Activated naive CD8-positive, alpha-beta T cell treated with anti-CD3 and anti-CD28 coated beads, Interleukin-2, amount 10 ng/mL, durations not matched to agents 7 days and 5 days (primary cell): Measurements from ENCODE around the gene CNDP1. TPM values are rescaled to one million over a fixed set of nuclear protein-coding genes. Genes with fewer than 3 reads are reported as not detected.

ENCODE experiments used
- ATAC-seq: fragments of 150-1000 bp; cut with Tn5 transposase; one replicate; pipeline ENCODE4 v1.10.0; 2021; ENCODE audit warnings: low read depth, moderate library complexity
- POLR2A ChIA-PET: fragments of 350-600 bp; sonication (Branson Sonifier 250); formaldehyde crosslinking; loops from one replicate; lab custom pipeline; 2021; ENCODE audit warnings: antibody characterized with exemption; lab: Charles Lee
- DNase-seq: peaks from one replicate; pipeline ENCODE4 v3.0.0; 2021
- H3K27ac Mint-ChIP-seq: one replicate; pipeline ENCODE4 v1.8.0; 2022; ENCODE audit warnings: mild to moderate bottlenecking, mixed read lengths
- H3K27me3 Mint-ChIP-seq: one replicate; pipeline ENCODE4 v1.8.0; 2022; ENCODE audit warnings: mild to moderate bottlenecking, moderate library complexity, mixed read lengths
- H3K36me3 Mint-ChIP-seq: one replicate; pipeline ENCODE4 v1.8.0; 2021; ENCODE audit warnings: mild to moderate bottlenecking, mixed read lengths
- H3K4me1 Mint-ChIP-seq: one replicate; pipeline ENCODE4 v1.8.0; 2021; ENCODE audit warnings: mixed read lengths
- H3K4me3 Mint-ChIP-seq: one replicate; pipeline ENCODE4 v1.8.0; 2022; ENCODE audit warnings: mild to moderate bottlenecking, moderate library complexity, mixed read lengths
- H3K9me3 Mint-ChIP-seq: one replicate; pipeline ENCODE4 v1.8.0; 2021; ENCODE audit warnings: mixed read lengths
- total RNA-seq, 2 experiments: library from RNA; stranded (reverse); gene quantifications; one replicate each; pipeline ENCODE4 v1.2.3, GENCODE V29; 2021

Gene CNDP1
- total RNA-seq, 2 experiments from 2014 or later, result not detected

DNA sequence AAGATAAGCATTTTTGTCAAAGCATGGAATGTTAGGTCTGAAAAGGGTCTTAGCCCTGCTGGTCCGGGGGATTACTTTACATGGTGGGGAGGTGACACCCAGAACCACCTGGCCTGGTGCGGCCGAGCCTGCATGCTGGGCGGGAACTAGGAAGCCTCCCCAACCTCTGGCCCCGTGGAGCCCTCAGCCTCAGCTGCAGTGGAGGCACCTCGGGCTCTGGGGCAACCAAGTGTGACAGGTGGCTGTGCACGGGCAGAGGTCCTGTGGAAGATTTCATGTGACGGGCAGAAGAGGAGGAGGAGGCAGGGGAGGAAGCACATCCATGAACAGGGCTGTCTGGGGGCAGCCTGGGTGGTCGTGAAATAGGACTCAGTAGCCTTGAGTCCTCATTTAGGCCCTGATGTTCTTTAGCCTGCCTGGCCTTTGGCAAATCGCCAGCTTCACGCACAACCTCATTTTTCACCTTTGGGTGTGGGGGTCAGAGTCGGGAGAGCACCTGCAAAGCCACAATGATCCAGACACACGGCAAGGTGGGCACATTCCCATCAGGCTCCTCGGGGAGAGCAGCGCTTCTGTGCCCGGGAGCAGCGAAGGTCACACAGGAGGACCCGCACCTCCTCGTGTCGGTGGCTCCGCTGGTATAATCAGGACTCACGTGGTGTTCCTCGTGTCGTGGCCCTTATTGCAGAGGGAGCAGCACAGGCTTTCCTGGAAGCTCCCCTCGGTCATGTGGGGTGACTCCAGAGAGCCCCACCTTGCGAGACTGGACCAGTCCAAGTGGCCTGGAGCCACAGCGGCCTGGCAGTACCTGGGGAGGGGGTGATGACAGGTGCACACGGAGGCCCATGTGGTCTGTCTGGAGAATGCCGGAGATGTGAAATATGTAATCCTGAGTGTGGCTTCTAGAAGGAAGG, 24.2 kb upstream of the CNDP1 start:
- Mint-ChIP-seq H3K9me3 (no peaks in the 10 kb centered on the region), H3K27ac (peak overlapping the region; percentile 51), H3K4me1 (peaks cover 16% of the 10 kb centered on the region), H3K4me3 (no peak overlapping the region), H3K36me3 (peaks cover 26% of the 10 kb centered on the region), H3K27me3 (no peaks in the 10 kb centered on the region)
- DNase-seq (no peak), ATAC-seq (no peak)
- POLR2A ChIA-PET, result no interaction called here

DNA sequence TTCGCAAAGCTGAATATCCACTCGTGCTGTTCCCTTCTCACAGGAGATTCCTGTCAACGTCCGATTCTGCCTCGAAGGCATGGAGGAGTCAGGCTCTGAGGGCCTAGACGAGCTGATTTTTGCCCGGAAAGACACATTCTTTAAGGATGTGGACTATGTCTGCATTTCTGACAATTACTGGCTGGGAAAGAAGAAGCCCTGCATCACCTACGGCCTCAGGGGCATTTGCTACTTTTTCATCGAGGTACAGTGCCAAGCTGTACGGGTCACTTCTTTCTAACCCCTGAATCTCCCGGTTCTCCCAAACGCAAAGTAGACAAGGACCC, 23.6 kb upstream of the CNDP1 start:
- no peak for DNase-seq
- Mint-ChIP-seq H3K27me3 (no peaks in the 10 kb centered on the region), H3K4me3 (no peak overlapping the region), H3K27ac (no peak overlapping the region), H3K36me3 (peaks cover 24% of the 10 kb centered on the region), H3K9me3 (no peaks in the 10 kb centered on the region), H3K4me1 (peaks cover 14% of the 10 kb centered on the region)
- no peak for ATAC-seq
- POLR2A ChIA-PET, result no interaction called here

DNA sequence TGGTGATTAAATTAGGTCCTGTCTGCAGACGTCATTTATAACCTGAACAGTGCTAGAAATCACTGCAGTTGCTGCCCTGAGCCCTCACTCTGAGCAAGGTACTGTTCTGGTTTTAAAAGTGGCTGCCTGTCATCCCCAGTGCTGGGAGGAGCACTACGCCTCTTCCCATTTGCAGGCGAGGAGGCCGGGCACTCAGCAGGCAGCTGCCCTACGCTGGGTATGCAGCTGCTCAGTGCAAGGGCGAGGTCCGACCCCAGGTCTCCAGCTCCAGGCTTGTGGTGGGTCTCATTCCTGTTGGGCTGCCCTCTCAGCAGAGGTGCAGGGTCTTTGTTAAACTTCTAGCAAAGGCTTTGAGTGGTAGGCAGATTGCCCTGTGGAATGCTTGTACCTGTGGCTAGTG, 22.5 kb upstream of the CNDP1 start:
- Mint-ChIP-seq H3K4me1 (peaks cover 8% of the 10 kb centered on the region), H3K4me3 (no peak overlapping the region), H3K27me3 (no peaks in the 10 kb centered on the region), H3K9me3 (no peaks in the 10 kb centered on the region), H3K36me3 (peaks cover 18% of the 10 kb centered on the region), H3K27ac (no peak overlapping the region)
- ATAC-seq (no peak), DNase-seq (no peak)
- POLR2A ChIA-PET, result no interaction called here

DNA sequence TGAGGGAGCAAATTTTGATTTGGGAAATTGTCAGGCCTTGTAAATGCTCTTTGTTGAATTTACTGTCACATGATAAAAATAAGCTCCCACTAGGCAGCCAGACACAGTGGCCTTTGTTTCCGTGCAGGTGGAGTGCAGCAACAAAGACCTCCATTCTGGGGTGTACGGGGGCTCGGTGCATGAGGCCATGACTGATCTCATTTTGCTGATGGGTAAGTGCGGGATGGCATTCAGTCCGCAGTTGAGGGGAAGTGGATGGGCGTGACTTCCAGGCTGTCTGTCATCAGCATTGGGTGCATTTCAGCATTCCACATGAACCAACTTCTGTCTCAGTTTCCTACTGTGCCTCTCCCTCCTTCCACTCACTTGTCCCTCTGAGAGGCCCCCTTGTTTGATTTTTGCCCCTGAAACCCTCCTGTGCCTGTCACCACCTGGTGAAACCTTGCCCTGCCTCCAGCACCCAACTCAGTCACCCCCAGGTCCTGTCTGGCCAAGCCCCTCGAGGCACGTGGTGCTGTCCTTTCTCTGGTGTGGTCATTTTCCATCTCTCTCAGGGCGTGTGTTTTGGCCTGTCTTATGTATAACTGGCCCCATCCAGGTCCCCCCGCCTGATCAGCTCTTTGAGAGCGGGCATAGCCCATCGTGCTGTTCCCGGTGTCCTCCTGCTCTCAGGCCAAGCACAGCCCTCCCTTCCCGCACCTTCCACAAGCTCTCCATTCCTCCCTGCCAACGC, 21.8 kb upstream of the CNDP1 start:
- no peaks in the 10 kb centered on the region for H3K27me3 Mint-ChIP-seq
- no peak overlapping the region for H3K4me3 Mint-ChIP-seq
- DNase-seq (no peak), ATAC-seq (no peak)
- peaks cover 18% of the 10 kb centered on the region for H3K36me3 Mint-ChIP-seq
- no peaks in the 10 kb centered on the region for H3K9me3 Mint-ChIP-seq
- H3K4me1 Mint-ChIP-seq, result peaks cover 4% of the 10 kb centered on the region
- POLR2A ChIA-PET, result no interaction called here
- no peak overlapping the region for H3K27ac Mint-ChIP-seq

DNA sequence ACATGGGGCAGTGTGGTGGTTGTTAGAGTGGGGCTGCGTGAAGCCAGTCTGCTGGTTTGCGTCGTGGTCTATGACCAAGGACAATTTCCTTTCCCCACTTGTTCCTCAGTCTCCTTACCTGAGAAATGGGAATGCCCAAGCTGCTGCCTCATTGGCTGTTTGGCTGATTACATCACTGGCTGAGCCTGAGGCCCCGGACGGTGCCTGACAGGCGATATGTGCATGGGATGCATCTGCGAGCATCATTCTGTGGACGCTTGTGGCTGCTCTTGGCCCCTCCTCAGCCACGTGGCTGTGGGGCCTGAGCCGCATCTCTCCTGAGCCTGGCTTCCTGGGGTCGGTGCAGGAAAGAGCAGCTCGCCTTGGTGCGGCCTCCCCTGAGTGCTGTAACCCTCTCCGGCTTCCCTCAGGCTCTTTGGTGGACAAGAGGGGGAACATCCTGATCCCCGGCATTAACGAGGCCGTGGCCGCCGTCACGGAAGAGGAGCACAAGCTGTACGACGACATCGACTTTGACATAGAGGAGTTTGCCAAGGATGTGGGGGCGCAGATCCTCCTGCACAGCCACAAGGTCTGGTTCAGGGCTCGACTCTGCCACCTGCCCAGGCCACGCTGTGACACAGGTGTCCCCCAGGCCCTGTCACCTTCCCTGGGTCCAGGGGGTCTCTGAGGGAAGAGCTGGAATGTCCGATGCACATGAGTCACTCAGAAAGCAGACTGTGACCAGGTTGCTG, 21.0 kb upstream of the CNDP1 start:
- no peak for ATAC-seq
- no peaks in the 10 kb centered on the region for H3K4me1 Mint-ChIP-seq
- no peak for DNase-seq
- no peaks in the 10 kb centered on the region for H3K9me3 Mint-ChIP-seq
- H3K4me3 Mint-ChIP-seq, result no peak overlapping the region
- peaks cover 17% of the 10 kb centered on the region for H3K36me3 Mint-ChIP-seq
- H3K27ac Mint-ChIP-seq, result no peak overlapping the region
- POLR2A ChIA-PET, result no interaction called here
- H3K27me3 Mint-ChIP-seq, result no peaks in the 10 kb centered on the region

DNA sequence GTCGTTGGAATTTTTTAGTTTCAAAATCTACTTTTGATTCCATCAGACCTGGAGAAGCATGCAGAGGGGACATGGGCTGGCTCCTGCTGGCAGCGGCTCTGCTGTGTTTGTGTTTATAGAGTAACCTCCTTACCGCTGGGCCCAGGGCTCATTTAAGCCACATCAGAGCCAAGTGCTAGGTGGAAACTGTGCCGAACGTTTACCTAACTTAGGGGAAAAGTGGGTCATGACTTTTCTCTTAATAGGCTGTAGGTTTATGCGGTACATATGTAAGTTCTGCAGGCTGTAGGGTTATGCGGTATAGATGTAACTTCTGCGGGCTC, 20.5 kb upstream of the CNDP1 start:
- Mint-ChIP-seq H3K4me1 (no peaks in the 10 kb centered on the region), H3K27me3 (no peaks in the 10 kb centered on the region), H3K4me3 (no peak overlapping the region), H3K9me3 (no peaks in the 10 kb centered on the region), H3K27ac (no peak overlapping the region), H3K36me3 (peaks cover 19% of the 10 kb centered on the region)
- no peak for DNase-seq
- POLR2A ChIA-PET, result no interaction called here
- ATAC-seq, result no peak

DNA sequence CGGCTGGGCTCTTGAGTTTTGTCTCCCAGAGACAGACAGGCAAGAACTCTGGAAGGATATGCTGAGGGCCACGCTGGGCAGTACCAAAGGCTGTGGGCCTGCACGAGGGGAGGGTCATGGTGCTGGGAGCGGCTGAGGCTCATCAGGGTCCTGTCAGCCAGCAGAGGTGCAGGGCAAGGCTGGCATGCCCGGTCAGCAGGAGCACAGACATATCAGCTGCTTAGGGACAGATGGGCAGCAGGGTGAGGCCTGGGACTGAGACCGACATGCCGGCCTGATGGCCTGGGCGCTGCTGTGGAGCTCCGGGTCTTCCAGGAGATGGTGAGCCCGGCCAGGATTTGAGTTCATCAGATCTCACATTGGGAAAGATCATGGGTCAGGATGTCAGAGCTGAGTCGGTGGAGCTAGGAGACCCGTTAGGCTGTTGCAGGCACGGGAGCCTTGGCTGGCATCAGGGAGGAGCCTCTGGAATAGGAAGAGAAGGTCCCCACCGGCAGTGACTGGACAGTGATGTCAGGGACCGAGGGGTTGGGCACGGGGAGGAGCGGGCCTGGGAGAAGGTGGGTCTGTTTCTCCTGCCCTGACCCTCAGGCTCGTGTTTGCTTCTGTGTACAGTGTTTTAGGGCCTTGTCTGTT, 19.3 kb upstream of the CNDP1 start:
- Mint-ChIP-seq H3K4me1 (no peaks in the 10 kb centered on the region), H3K27me3 (no peaks in the 10 kb centered on the region), H3K9me3 (no peaks in the 10 kb centered on the region), H3K36me3 (peaks cover 25% of the 10 kb centered on the region), H3K4me3 (no peak overlapping the region), H3K27ac (no peak overlapping the region)
- DNase-seq (no peak), ATAC-seq (no peak)
- POLR2A ChIA-PET, result no interaction called here

DNA sequence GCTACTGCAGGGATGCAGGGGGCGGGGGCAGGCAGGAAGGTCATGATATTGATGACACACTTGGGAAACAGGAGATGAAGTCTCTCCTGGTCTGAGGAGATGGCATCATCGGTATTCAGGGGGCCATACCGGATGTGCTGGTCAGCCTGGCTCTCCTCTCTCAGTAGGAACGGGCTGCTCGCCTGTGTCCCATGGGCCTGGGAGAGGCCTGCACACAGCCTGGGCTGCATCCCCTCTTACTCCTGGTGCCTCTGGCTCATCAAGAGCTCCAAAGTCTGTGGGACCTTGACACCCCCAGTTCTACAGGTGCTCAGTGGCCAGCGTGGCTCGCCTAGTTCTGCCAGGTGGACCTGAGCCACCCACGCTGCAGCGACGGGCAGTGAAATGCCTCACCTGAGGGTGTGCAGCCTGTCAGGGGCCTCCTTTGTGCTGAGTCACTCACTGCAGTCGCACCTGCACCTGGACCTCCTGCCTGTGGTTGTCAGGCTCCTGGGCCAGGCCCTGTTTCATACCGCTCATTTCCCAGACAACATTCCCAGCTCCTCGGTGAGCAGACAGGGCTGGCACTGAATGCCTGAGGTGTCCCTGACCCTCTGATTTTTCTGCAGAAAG, 18.6 kb upstream of the CNDP1 start:
- Mint-ChIP-seq H3K4me1 (no peaks in the 10 kb centered on the region), H3K27ac (no peak overlapping the region), H3K36me3 (peaks cover 25% of the 10 kb centered on the region), H3K9me3 (no peaks in the 10 kb centered on the region), H3K27me3 (no peaks in the 10 kb centered on the region), H3K4me3 (no peak overlapping the region)
- DNase-seq, result no peak
- POLR2A ChIA-PET, result no interaction called here
- ATAC-seq, result no peak

DNA sequence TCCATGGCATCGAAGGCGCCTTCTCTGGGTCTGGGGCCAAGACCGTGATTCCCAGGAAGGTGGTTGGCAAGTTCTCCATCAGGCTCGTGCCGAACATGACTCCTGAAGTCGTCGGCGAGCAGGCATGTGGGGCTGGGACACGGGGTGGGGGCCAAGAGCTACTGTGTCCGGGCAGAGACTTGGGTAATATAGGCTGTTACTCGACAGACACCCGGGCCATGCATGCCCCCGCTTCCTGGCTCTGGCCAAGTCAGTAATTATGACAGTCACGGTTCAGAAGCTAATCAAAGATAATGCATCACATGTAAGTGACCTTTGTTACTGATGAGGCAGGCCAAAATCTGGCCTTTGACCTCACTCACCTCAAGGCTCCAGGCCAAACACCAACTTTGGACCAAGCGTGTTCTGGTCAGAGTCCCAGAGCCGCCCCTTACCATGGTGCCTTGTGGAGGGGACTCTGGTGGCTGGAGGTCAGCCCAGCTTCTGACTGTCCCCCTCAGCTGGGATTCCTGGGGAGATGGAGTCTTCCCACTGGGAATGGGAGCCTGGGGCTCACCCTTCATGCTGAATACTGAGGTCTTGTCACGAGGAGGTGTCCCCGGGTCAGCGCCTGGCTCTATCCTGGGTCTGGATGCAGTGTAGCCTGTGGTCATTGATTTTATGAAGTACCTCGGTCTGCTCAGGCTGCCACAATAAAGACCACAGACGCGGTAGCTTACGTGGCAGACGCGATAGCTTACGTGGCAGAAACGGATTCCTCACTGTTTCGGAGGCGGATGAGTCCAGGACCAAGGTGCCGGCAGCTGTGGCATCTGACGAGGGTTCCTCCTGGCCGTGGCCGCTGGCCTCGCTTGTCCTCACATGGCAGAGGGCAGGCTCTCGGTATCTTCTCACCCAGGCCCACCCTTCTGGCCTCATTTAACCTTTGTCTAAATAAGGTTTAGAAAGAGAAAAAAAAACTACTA, 17.7 kb upstream of the CNDP1 start:
- H3K9me3 Mint-ChIP-seq, result no peaks in the 10 kb centered on the region
- no peak overlapping the region for H3K4me3 Mint-ChIP-seq
- H3K27ac Mint-ChIP-seq, result no peak overlapping the region
- DNase-seq (no peak), ATAC-seq (no peak)
- no peaks in the 10 kb centered on the region for H3K27me3 Mint-ChIP-seq
- peaks cover 27% of the 10 kb centered on the region for H3K36me3 Mint-ChIP-seq
- POLR2A ChIA-PET, result no interaction called here
- no peaks in the 10 kb centered on the region for H3K4me1 Mint-ChIP-seq

DNA sequence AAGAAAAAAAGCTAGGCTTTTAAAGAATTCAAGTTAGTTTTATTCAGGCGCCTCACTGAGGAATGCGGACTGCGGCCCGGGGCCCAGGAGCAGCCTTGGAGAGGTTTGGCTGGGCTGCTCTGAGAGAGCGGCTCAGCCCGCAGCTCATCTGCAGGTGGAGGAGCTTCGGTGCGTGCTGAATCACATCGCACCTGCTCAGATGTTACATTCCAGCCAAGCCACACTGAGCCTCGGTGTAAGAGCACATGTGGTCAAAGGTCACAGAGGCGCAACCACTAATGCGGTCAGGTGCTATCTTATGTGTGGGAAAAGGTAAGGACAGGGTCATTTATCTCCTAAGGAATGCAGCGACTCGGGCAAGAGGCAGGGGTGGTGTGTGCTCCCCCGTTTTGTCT, 17.1 kb upstream of the CNDP1 start:
- DNase-seq (no peak), ATAC-seq (no peak)
- Mint-ChIP-seq H3K36me3 (peaks cover 26% of the 10 kb centered on the region), H3K27me3 (no peaks in the 10 kb centered on the region), H3K4me1 (no peaks in the 10 kb centered on the region), H3K27ac (no peak overlapping the region), H3K4me3 (no peak overlapping the region), H3K9me3 (no peaks in the 10 kb centered on the region)
- POLR2A ChIA-PET, result no interaction called here

DNA sequence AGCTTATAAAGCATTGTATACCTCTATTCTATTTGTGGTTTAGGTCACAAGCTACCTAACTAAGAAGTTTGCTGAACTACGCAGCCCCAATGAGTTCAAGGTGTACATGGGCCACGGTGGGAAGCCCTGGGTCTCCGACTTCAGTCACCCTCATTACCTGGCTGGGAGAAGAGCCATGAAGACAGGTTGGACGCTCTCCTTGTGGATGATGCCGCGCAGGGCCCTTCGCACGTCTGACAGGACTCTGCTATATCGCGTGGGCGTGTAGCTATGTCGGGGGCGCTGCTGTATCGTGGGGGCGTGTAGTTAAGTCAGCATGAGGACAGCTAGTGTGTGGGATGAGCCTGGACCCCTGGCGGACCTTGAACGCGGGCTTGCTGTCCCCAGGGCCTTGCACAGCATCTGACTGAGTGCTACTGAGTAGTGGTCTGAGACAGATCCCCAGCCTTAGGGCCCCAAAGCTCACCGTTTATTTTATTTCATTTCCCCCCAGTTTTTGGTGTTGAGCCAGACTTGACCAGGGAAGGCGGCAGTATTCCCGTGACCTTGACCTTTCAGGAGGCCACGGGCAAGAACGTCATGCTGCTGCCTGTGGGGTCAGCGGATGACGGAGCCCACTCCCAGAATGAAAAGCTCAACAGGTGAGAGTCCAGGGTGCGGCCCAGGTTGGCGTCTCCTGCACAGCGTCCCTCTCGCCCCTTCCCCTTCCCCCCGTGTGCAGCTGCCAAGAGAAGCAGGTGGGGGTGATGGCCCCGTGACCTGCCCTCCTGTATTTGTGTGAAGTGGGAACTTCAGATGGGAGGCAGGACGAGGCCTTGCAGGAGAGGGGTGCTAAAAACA, 15.6 kb upstream of the CNDP1 start:
- Mint-ChIP-seq H3K4me1 (no peaks in the 10 kb centered on the region), H3K9me3 (no peaks in the 10 kb centered on the region), H3K27ac (no peak overlapping the region), H3K36me3 (peaks cover 19% of the 10 kb centered on the region), H3K4me3 (no peak overlapping the region), H3K27me3 (no peaks in the 10 kb centered on the region)
- ATAC-seq (no peak), DNase-seq (no peak)
- POLR2A ChIA-PET, result no interaction called here
